Stimulated activated CD4-positive, alpha-beta T cell treated with anti-CD3 and anti-CD28 coated beads, Interleukin-4, amount 100 ng/mL, for 1 hour (primary cell): ENCODE results near the gene FBXL13.
"Not testable (repeated sequence)": the region's sequence is repeated elsewhere in the genome, so short reads cannot be mapped to it uniquely, and the experiment has no call there.

Source experiments
- DNase-seq: peaks from one replicate; pipeline ENCODE4 v3.0.0-alpha.2; 2020

Gene FBXL13

GRCh38 chr7:103078226-103078625 lies 3.6 kb upstream of the FBXL13 start:
- DNase-seq, result not testable (repeated sequence)

DNA sequence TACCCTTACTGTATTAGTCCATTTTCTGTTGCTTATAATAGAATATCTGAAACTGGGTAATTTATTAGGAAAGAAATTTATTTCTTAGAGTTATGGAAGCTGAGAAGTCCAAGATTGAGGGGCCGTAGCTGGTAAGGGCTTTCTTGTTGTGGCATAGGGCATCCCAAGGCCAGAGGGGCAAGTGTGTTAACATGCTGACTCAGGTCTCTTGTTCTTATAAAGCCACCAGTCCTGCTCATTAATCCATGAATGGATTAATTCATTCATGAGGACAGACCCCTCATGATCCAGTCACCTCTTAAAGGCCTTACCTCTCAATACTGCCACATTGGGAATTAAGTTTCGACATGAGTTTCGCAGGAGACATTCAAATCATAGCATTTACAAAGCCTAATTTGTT lies 2.7 kb upstream of the FBXL13 start:
- DNase-seq, result no peak

DNA sequence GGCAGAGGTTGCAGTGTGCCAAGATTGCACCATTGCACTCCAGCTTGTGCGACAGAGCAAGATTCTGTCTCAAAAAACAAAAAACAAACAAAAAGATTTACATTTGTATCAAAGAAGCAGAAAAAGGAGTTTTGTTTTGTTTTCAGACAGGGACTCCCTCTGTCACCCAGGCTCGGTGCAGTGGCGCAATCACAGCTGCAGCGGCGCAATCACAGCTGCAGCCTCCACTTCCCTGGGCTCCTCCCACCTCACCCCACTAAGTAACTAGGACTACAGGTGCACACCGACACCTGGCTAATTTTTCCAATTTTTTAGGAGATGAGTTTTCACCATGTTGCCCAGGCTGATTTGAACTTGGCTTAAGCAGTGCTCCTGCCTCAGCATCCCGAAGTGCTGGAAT lies 2.2 kb upstream of the FBXL13 start:
- no peak for DNase-seq

DNA sequence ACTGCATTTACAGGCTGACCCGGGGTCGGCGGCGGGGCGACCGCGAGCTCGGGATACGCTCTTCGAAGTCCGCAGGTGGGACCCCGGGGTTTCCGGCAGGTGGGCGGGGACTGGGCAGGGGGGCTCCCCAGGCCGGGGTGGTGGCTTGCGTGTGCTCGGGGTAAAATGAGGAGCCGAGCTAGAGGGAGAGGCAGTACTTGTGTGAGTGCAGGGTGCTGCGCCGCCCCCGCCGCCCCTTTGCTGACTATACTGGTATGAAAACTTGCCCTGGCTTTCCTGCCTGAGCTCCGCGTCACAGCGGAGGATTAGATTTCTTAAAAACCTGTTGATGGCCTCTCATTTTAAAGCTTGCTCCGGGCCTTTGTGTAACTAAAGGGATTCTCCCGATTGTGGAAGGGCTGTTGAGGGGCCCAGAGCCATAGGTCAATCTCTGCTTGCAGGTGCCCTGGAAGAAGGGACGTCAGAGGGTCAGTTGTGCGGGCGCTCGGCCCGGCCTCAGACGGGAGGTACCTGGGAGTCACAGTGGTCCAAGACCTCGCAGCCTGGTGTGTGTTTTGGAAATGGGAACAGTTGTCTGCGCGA lies 832 bp upstream of the FBXL13 start:
- DNase-seq, result peak; percentile 86

DNA sequence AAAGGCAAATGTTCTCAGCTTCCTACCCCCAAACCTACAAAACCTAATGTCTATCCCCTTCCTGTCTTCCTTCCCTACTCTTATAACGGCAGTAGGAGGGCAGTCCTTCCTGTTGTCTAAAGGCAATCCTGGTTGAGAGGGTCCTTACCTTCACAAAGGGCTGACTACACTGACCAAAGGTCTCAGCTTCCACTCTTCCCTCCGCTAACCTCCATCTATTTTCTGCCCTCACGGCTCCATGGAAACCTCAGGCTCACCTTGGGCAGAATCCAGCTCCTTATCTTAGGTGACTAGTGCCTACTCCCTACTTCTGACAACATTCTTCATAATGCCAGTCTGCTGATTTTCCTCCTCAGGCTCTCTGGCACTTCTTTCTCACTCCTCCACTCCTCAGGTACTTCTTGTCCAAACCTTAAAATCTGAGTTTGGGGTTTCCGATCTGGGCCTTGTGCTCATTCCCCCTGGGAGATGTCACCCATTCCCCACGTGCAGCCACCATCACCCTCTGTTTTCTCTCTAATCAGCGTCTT lies 542 bp downstream of the FBXL13 start:
- DNase-seq, result no peak

GRCh38 chr7:103071000-103071399 lies 3.6 kb downstream of the FBXL13 start:
- no peak for DNase-seq

- DNase-seq, result no peak
These were observed 5.9 kb downstream of the FBXL13 start for GRCh38 chr7:103068414-103069403.

GRCh38 chr7:103065667-103066066 lies 8.9 kb downstream of the FBXL13 start:
- peak; percentile 47 for DNase-seq

GRCh38 chr7:103063895-103064294 lies 10.7 kb downstream of the FBXL13 start:
- DNase-seq, result no peak

GRCh38 chr7:103059471-103059870 lies 15.1 kb downstream of the FBXL13 start:
- DNase-seq, result no peak

DNA sequence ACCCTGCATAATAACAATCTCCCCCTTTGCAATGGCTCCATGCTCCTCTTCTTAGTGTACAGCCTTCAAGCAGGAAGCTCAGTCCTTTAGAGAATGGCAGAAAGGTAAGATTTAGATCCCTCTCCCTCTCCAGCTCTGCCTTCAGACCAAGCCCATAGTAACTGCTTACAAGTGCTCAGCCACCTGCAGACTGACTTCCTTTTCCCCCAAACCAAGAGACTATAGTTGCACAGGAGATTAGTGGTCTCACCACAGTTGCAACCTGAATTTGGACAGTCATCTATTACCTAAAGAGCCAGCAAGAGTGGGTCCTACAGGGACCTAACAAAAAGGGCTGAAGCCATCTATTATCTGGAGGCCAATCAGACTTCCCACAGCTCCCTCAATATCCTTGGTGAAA lies 16.5 kb downstream of the FBXL13 start:
- no peak for DNase-seq

DNA sequence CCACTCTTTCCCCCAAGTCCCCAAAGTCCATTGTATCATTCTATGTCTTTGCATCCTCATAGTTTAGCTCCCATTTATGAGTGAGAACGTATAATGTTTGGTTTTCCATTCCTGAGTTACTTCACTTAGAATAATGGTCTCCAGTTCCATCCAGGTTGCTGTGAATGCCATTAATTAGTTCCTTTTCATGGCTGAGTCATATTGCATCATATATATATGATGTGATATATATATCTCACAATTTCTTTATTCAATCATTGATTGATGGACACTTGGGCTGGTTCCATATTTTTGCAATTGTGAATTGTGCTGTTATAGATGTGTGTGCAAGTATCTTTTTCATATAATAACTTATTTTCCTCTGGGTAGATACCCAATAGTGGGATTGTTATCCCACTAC lies 18.6 kb downstream of the FBXL13 start:
- DNase-seq, result not testable (repeated sequence)

DNA sequence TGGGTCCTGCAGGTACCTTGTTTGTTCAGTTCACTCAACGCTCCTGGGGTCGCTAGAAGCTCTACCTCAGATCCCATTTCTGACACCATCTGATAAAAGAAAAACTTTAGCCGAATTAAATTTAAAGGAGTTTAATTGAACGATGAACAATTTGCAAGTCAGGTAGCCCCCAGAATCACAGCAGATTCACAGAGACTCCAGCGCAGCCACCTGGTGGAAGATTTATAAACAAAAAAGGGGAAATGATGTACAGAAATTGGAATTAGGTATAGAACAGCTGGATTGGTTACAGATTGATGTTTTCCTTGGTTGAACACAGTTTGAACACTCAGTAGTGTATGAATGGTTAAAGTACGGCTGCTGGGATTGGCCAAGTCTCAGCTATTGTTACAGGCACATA lies 23.1 kb downstream of the FBXL13 start:
- no peak for DNase-seq

DNA sequence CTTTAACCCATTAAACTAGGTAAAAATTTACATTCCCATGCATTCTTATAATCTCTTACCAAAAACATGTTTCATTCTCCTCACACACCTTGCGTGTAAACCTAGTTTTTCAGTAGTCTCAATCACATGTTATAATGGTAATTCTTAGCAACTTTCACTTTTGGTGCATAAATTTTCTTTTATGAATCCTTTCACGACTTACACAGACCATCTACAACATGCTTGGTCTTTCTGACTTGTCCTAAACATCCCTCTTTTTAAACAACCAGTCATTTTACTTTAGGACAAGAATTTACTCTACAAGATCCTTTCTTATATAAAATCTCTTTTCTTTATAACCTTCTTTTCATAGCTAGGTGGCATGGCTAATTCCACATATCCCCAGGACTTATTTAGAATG lies 25.8 kb downstream of the FBXL13 start:
- DNase-seq, result no peak

DNA sequence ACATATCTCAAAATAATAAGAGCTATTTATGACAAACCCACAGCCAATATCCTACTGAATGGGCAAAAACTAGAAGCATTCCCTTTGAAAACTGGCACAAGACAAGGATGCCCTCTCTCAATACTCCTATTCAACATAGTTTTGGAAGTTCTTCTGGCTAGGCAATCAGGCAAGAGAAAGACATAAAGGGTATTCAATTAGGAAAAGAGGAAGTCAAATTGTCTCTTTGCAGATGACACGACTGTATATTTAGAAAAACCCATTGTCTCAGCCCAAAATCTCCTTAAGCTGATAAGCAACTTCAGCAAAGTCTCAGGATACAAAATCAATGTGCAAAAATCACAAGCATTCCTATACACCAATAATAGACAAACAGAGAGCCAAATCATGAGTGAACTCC lies 32.8 kb downstream of the FBXL13 start:
- DNase-seq, result not testable (repeated sequence)

DNA sequence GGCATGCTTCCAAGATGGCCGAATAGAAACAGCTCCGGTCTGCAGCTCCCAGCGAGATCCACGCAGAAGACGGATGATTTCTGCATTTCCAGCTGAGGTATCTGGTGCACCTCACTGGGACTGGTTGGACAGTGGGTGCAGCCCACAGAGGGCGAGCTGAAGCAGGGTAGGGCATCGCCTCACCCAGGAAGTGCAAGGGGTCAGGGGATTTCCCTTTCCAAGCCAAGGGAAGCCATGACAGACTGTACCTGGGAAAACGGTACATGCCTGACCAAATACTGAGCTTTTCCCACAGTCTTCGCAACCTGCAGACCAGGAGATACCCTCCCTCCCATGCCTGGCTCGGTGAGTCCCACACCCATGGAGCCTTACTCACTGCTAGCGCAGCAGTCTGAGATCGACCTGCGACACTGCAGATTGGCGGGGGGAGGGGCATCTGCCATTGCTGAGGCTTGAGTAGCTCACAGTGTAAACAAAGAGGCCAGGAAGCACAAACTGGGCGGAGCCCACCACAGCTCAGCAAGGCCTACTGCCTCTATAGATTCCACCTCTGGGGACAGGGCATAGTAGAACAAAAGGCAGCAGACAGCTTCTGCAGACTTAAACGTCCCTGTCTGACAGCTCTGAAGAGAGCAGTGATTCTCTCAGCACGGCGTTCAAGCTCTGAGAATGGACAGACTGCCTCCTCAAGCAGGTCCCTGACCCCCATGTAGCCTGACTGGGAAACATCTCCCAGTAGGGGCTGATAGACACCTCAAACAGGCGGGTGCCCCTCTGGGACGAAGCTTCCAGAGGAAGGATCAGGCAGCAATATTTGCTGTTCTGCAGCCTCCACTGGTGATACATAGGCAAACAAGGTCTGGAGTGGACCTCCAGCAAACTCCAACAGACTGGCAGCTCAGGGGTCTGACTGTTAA lies 36.5 kb downstream of the FBXL13 start:
- DNase-seq, result not testable (repeated sequence)

DNA sequence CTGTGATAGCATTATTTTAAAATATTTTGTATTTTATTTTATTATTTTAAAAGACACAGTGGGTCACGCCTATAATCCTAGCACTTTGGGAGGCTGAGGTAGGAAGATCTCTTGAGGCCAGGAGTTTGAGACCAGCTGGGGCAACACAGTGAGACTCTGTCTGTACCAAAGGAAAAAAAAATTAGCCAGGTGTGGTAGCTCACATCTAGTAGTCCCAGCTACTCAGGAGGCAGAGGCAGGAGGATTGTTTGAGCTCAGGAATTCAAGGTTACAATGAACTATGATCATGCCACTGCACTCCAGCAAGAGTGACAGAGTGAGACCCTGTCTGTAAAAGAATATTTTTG lies 37.1 kb downstream of the FBXL13 start:
- no peak for DNase-seq

- not testable (repeated sequence) for DNase-seq
These were observed 40.3 kb downstream of the FBXL13 start for GRCh38 chr7:103034318-103034717.

DNA sequence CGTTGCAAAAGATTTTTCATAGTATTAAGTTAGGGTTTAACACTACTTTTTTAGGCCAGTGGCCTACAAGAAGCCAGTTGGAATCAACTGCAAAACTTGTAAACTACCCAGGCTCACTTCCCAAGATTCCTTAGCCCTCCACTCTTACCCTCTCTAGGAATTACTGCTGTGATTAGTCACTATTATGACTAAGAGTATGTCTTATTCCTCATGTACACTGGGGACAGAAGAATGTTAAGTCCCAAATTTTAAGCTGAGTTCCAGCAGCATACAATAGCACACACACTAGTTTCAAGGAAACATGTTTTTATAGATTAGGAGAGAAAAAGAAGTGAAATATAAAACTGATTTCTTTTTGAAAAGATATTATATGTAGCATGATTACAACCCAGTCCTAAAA lies 42.8 kb downstream of the FBXL13 start:
- no peak for DNase-seq

DNA sequence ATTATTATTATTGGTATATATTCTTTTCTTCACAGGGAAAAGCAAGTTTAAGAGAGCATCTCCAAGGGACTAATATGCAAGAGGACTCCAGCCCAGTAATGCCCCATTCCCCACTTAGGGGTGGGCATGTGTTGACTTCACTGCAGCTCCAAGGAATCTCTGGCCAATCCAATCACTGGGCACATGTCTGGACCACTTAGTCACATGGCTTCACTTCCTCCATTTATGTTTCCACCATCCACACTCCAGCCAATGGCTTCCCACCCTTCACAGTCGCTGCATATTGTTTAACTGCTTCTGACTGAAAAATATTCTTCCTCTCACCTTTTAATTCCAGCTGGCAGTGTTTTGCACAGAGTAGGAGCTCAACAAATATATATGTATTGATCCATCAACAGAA lies 43.6 kb downstream of the FBXL13 start:
- DNase-seq, result no peak

GRCh38 chr7:103025341-103025740 lies 49.3 kb downstream of the FBXL13 start:
- no peak for DNase-seq

DNA sequence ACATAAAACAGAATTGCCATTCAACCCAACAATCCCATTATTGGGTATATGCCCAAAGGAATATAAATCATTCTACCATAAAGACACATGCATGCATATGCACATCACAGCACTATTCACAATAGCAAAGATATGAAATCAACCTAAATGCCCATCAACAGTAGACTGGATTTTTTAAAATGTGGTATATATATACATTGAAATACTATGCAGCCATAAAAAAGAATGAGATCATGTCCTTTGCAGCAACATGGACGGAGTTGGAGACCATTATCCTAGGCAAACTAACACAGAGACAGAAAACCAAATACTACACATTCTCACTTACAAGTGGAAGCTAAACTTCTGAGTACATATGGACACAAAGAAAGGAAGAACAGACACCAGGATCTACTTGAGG lies 51.0 kb downstream of the FBXL13 start:
- not testable (repeated sequence) for DNase-seq

- not testable (repeated sequence) for DNase-seq
These were observed 53.1 kb downstream of the FBXL13 start for GRCh38 chr7:103021490-103021889.
